Activated naive CD4-positive, alpha-beta T cell treated with anti-CD3 and anti-CD28 coated beads, Interleukin-2, amount 50 U/mL, for 72 hours (primary cell): Measurements from ENCODE around the gene NSG1. TPM values are rescaled to one million over a fixed set of nuclear protein-coding genes. Genes with fewer than 3 reads are reported as not detected.

Experiments
- ATAC-seq, 2 donors: fragments of 150-1000 bp; cut with Tn5 transposase; 2 replicates each; pipeline ENCODE4 v1.10.0; 2021; ENCODE audit warnings: mild to moderate bottlenecking in 2 of 2, moderate library complexity in 2 of 2
- DNase-seq, 2 donors: peaks; one replicate each; pipeline ENCODE4 v3.0.0; 2021 to 2022; ENCODE audit warnings: low spot score in 2 of 2
- H3K27ac Mint-ChIP-seq, 2 donors: one replicate each; pipeline ENCODE4 v1.8.0; 2022; ENCODE audit warnings: mild to moderate bottlenecking in 2 of 2, mixed read lengths in 2 of 2
- H3K36me3 Mint-ChIP-seq, 2 donors: one replicate each; pipeline ENCODE4 v1.8.0; 2022; ENCODE audit warnings: mixed read lengths in 2 of 2
- H3K9me3 Mint-ChIP-seq, 2 donors: one replicate each; pipeline ENCODE4 v1.8.0; 2022; ENCODE audit warnings: mixed read lengths in 2 of 2
- total RNA-seq, 2 donors: library from RNA; stranded (reverse); gene quantifications; one replicate each; pipeline ENCODE4 v1.2.3, GENCODE V29; 2022

The NSG1 gene
- total RNA-seq, 2 donors from 2014 or later = 0.25 to 0.91 TPM

- DNase-seq (no peak), ATAC-seq (no peak)
- Mint-ChIP-seq H3K27ac (no peak overlapping the region), H3K9me3 (peaks cover 6 to 11% of the 10 kb centered on the region in 2 donors), H3K36me3 (peaks cover 6 to 10% of the 10 kb centered on the region in 2 donors)
These were observed 23.8 kb upstream of the NSG1 start for GRCh38 chr4:4362991-4363697.

- Mint-ChIP-seq H3K36me3 (peaks cover 6 to 10% of the 10 kb centered on the region in 2 donors), H3K9me3 (peaks cover 6 to 11% of the 10 kb centered on the region in 2 donors), H3K27ac (no peak overlapping the region)
- no peak for ATAC-seq
- no peak for DNase-seq
These were observed 22.8 kb upstream of the NSG1 start for GRCh38 chr4:4364061-4364460.

- ATAC-seq (no peak), DNase-seq (no peak)
- Mint-ChIP-seq H3K9me3 (peaks cover 6 to 11% of the 10 kb centered on the region in 2 donors), H3K36me3 (peaks cover 6 to 10% of the 10 kb centered on the region in 2 donors), H3K27ac (no peak overlapping the region)
These were observed 22.3 kb upstream of the NSG1 start for GRCh38 chr4:4364486-4365208.

- Mint-ChIP-seq H3K36me3 (peaks cover 6 to 10% of the 10 kb centered on the region in 2 donors), H3K9me3 (peaks cover 3 to 11% of the 10 kb centered on the region in 2 donors), H3K27ac (no peak overlapping the region)
- ATAC-seq = no peak
- no peak for DNase-seq
These were observed 17.9 kb upstream of the NSG1 start for GRCh38 chr4:4368809-4369580.

- no peak for ATAC-seq
- no peak for DNase-seq
- peaks cover 0 to 8% of the 10 kb centered on the region in 2 donors for H3K9me3 Mint-ChIP-seq
- H3K27ac Mint-ChIP-seq = no peak overlapping the region
- H3K36me3 Mint-ChIP-seq = peaks cover 0 to 8% of the 10 kb centered on the region in 2 donors
These were observed 12.4 kb upstream of the NSG1 start for GRCh38 chr4:4374388-4375098.

GRCh38 chr4:4376074-4376473 is 10.8 kb upstream of the NSG1 start:
- ATAC-seq (no peak), DNase-seq (no peak)
- H3K36me3 Mint-ChIP-seq = peaks cover 0 to 8% of the 10 kb centered on the region in 2 donors
- peaks cover 0 to 8% of the 10 kb centered on the region in 2 donors for H3K9me3 Mint-ChIP-seq
- no peak overlapping the region for H3K27ac Mint-ChIP-seq

GRCh38 chr4:4377191-4377590 is 9.7 kb upstream of the NSG1 start:
- no peak for ATAC-seq
- Mint-ChIP-seq H3K27ac (no peak overlapping the region), H3K36me3 (peaks cover 0 to 8% of the 10 kb centered on the region in 2 donors), H3K9me3 (peaks cover 0 to 8% of the 10 kb centered on the region in 2 donors)
- no peak for DNase-seq

GRCh38 chr4:4377732-4378460 is 9.0 kb upstream of the NSG1 start:
- H3K9me3 Mint-ChIP-seq = peaks cover 0 to 8% of the 10 kb centered on the region in 2 donors
- DNase-seq (no peak), ATAC-seq (no peak)
- H3K36me3 Mint-ChIP-seq = peaks cover 0 to 8% of the 10 kb centered on the region in 2 donors
- H3K27ac Mint-ChIP-seq = no peak overlapping the region

- H3K36me3 Mint-ChIP-seq = peaks cover 0 to 4% of the 10 kb centered on the region in 2 donors
- H3K9me3 Mint-ChIP-seq = peaks cover 0 to 4% of the 10 kb centered on the region in 2 donors
- ATAC-seq = no peak
- no peak overlapping the region for H3K27ac Mint-ChIP-seq
- DNase-seq = no peak
These were observed 7.3 kb upstream of the NSG1 start for GRCh38 chr4:4379540-4380087.

- ATAC-seq (no peak), DNase-seq (no peak)
- Mint-ChIP-seq H3K9me3 (no peaks in the 10 kb centered on the region), H3K36me3 (no peaks in the 10 kb centered on the region), H3K27ac (no peak overlapping the region)
These were observed 3.8 kb upstream of the NSG1 start for GRCh38 chr4:4383085-4383484.

- Mint-ChIP-seq H3K27ac (no peak overlapping the region), H3K36me3 (no peaks in the 10 kb centered on the region), H3K9me3 (no peaks in the 10 kb centered on the region)
- ATAC-seq = peak in 1 of 2 donors; percentile 39
- peak in 1 of 2 donors; percentile 23 for DNase-seq
These were observed 2.1 kb upstream of the NSG1 start for GRCh38 chr4:4384837-4385236.

GRCh38 chr4:4385729-4386295 is 1.1 kb upstream of the NSG1 start:
- no peak for DNase-seq
- peak in 1 of 2 donors; percentile 8 for ATAC-seq
- Mint-ChIP-seq H3K36me3 (no peaks in the 10 kb centered on the region), H3K27ac (no peak overlapping the region), H3K9me3 (no peaks in the 10 kb centered on the region)

GRCh38 chr4:4386296-4386735 is 586 bp upstream of the NSG1 start:
- Mint-ChIP-seq H3K9me3 (no peaks in the 10 kb centered on the region), H3K36me3 (no peaks in the 10 kb centered on the region), H3K27ac (no peak overlapping the region)
- DNase-seq (no peak), ATAC-seq (peak; percentile 49 to 52)

- Mint-ChIP-seq H3K27ac (no peak overlapping the region), H3K9me3 (no peaks in the 10 kb centered on the region), H3K36me3 (no peaks in the 10 kb centered on the region)
- ATAC-seq (no peak), DNase-seq (no peak)
These were observed 819 bp downstream of the NSG1 start for GRCh38 chr4:4387531-4388310.
